GM18499 (cell line): ENCODE measurements around the gene PNMT.

Experiments used
- ATAC-seq: cut with Tn5 transposase; IDR thresholded peaks from one replicate; pipeline ENCODE4 v1.9.1; 2021; ENCODE audit warnings: moderate number of reproducible peaks; ENCODE audit not compliant: insufficient read depth, unreplicated experiment

PNMT gene

GRCh38 chr17:39632153-39632941 lies 35.9 kb upstream of the PNMT start:
- no peak for ATAC-seq

GRCh38 chr17:39633570-39634183 lies 34.6 kb upstream of the PNMT start:
- ATAC-seq: no peak

GRCh38 chr17:39634384-39634871 lies 33.8 kb upstream of the PNMT start:
- no peak for ATAC-seq

- no peak for ATAC-seq
Observed at GRCh38 chr17:39635614-39636176, 32.6 kb upstream of the PNMT start.

- no peak for ATAC-seq
Observed at GRCh38 chr17:39636587-39636926, 31.7 kb upstream of the PNMT start.

- ATAC-seq: no peak
Observed at GRCh38 chr17:39636927-39637736, 31.1 kb upstream of the PNMT start, which contains the start of gene STARD3. Gene STARD3 (plus strand): TSS chr17:39637144. CDS start chr17:39653532, 16,388 bp downstream.

GRCh38 chr17:39638317-39638716 lies 29.9 kb upstream of the PNMT start:
- no peak for ATAC-seq

- ATAC-seq: no peak
Observed at GRCh38 chr17:39639043-39639442, 29.2 kb upstream of the PNMT start.

GRCh38 chr17:39639566-39640458 lies 28.4 kb upstream of the PNMT start:
- no peak for ATAC-seq

- no peak for ATAC-seq
Observed at GRCh38 chr17:39640591-39641031, 27.6 kb upstream of the PNMT start.

GRCh38 chr17:39641097-39641496 lies 27.2 kb upstream of the PNMT start:
- no peak for ATAC-seq

GRCh38 chr17:39641883-39642282 lies 26.4 kb upstream of the PNMT start:
- no peak for ATAC-seq

GRCh38 chr17:39642291-39643074 lies 25.8 kb upstream of the PNMT start:
- no peak for ATAC-seq

- no peak for ATAC-seq
Observed at GRCh38 chr17:39643271-39643670, 25.0 kb upstream of the PNMT start.

- no peak for ATAC-seq
Observed at GRCh38 chr17:39647256-39647655, 21.0 kb upstream of the PNMT start.

- no peak for ATAC-seq
Observed at GRCh38 chr17:39648616-39649366, 19.5 kb upstream of the PNMT start.

GRCh38 chr17:39650121-39650579 lies 18.1 kb upstream of the PNMT start:
- no peak for ATAC-seq
